WERI-Rb-1 (cell line): ENCODE data around the gene CYP4B1.
"Not testable (repeated sequence)": the region's sequence is repeated elsewhere in the genome, so short reads cannot be mapped to it uniquely, and the experiment has no call there.

ENCODE experiments used
- DNase-seq: peaks from one replicate; pipeline ENCODE4 v3.0.0-alpha.2; 2020
- H3K27ac ChIP-seq: fragments of 250-450 bp; sonication (Bioruptor Pico); 2 replicates; pipeline ENCODE4 v1.5.1; 2020; ENCODE audit warnings: mild to moderate bottlenecking, moderate library complexity
- H3K27me3 ChIP-seq: fragments of 250-450 bp; sonication (Bioruptor Pico); 2 replicates; pipeline ENCODE4 v1.5.1; 2021; ENCODE audit warnings: mild to moderate bottlenecking, low read depth, moderate library complexity; ENCODE audit not compliant: insufficient read depth, severe bottlenecking
- H3K36me3 ChIP-seq: fragments of 250-450 bp; sonication (Bioruptor Pico); 2 replicates; pipeline ENCODE4 v1.5.1; 2020; ENCODE audit warnings: mild to moderate bottlenecking, moderate library complexity
- H3K4me3 ChIP-seq: 2 replicates; pipeline ENCODE4 v1.5.1; 2011; ENCODE audit warnings: low read depth, mild to moderate bottlenecking, control low read depth, low read length
- H3K9me3 ChIP-seq: fragments of 250-450 bp; sonication (Bioruptor Pico); 2 replicates; pipeline ENCODE4 v1.5.1; 2021; ENCODE audit warnings: mild to moderate bottlenecking, moderate library complexity; ENCODE audit not compliant: severe bottlenecking
- TF ChIP-seq, protein P1 (sequence below): IDR thresholded peaks from 2 replicates; pipeline ENCODE4 v1.5.1; 2011; ENCODE audit warnings: low read depth, mild to moderate bottlenecking, control low read depth, inconsistent platforms, low read length

The CYP4B1 gene

DNA sequence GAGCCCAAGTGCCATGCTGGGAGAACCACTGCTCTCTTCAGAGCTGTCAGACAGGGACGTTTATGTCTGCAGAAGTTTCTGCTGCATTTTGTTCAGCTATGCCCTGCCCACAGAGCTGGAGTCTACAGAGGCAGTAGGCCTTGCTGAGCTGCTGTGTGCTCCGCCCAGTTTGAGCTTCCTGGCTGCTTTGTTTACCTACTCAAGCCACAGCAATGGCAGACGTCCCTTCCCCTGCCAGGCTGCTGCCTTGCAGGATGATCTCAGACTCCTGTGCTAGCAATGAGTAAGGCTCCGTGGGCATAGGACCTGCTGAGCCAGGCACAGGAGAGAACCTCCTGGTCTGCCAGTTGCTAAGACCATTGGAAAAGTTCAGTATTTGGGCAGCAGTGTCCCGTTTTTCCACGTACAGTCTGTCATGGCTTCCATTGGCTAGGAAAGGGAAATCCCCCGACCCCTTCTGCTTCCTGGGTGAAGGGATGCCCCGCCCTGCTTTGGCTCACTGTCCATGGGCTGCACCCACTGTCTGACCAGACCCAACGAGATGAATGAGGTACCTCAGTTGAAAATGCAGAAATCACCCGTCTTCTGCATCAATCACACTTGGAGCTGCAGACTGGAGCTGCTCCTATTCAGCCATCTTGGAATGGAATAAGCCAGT, 31.9 kb downstream of the CYP4B1 start:
- H3K36me3 ChIP-seq = no peaks in the 10 kb centered on the region
- no peaks in the 10 kb centered on the region for H3K9me3 ChIP-seq
- H3K27me3 ChIP-seq = no peaks in the 10 kb centered on the region
- H3K27ac ChIP-seq = no peak overlapping the region
- TF ChIP-seq, protein P1, sequence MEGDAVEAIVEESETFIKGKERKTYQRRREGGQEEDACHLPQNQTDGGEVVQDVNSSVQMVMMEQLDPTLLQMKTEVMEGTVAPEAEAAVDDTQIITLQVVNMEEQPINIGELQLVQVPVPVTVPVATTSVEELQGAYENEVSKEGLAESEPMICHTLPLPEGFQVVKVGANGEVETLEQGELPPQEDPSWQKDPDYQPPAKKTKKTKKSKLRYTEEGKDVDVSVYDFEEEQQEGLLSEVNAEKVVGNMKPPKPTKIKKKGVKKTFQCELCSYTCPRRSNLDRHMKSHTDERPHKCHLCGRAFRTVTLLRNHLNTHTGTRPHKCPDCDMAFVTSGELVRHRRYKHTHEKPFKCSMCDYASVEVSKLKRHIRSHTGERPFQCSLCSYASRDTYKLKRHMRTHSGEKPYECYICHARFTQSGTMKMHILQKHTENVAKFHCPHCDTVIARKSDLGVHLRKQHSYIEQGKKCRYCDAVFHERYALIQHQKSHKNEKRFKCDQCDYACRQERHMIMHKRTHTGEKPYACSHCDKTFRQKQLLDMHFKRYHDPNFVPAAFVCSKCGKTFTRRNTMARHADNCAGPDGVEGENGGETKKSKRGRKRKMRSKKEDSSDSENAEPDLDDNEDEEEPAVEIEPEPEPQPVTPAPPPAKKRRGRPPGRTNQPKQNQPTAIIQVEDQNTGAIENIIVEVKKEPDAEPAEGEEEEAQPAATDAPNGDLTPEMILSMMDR = no peak
- H3K4me3 ChIP-seq = no peak overlapping the region
- no peak for DNase-seq

DNA sequence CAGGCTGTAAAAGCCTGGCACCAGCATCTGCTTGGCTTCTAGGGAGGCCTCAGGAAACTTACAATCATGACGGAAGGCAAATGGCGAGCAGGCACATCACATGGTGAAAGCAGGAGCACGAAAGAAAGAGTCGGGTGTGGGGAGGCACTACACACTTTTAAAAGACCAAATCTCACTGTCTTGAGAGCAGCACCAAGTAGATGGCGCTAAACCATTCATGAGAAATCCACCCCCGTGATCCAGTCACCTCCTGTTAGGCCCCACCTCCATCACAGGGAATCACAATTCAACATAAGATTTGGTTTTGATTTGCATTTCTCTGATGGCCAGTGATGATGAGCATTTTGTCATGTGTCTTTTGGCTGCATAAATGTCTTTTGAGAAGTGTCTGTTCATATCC, 36.6 kb downstream of the CYP4B1 start:
- not testable (repeated sequence) for H3K27me3 ChIP-seq, H3K36me3 ChIP-seq, H3K9me3 ChIP-seq, H3K4me3 ChIP-seq, DNase-seq, H3K27ac ChIP-seq

DNA sequence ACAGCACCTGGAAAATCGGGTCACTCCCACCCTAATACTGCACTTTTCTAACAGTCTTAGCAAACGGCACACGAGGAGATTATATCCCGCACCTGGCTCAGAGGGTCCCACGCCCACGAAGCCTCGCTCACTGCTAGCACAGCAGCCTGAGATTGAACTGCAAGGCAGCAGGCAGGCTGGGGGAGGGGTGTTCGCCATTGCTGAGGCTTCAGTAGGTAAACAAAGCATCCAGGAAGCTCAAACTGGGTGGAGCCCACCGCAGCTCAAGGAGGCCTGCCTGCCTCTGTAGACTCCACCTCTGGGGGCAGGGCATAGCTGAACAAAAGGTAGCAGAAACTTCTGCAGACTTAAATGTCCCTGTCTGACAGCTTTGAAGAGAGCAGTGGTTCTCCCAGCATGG, 47.5 kb downstream of the CYP4B1 start:
- not testable (repeated sequence) for H3K36me3 ChIP-seq, H3K9me3 ChIP-seq, H3K27ac ChIP-seq, H3K27me3 ChIP-seq, DNase-seq, H3K4me3 ChIP-seq

DNA sequence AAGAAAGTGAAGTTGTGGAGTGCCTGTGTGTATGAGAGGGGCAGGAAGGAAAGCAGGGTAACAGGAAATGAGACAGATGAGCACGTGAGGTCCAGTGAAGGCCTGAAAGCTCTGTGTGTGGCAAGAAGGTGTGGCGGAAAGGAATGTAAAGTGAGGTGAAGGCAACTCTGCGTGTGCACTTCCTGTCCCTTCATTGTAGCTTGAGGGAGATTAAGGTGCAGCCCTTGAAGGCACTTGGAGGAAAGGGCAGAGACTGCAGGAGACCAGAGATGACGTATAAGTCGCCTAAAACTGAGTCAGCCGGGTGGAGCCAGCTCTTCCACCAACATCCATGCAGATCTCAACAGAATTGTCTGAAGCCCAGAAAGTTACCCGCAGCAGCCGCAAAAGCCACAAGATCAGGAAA, 58.8 kb downstream of the CYP4B1 start:
- H3K36me3 ChIP-seq, H3K4me3 ChIP-seq, H3K27ac ChIP-seq, DNase-seq, H3K27me3 ChIP-seq, H3K9me3 ChIP-seq: not testable (repeated sequence)

DNA sequence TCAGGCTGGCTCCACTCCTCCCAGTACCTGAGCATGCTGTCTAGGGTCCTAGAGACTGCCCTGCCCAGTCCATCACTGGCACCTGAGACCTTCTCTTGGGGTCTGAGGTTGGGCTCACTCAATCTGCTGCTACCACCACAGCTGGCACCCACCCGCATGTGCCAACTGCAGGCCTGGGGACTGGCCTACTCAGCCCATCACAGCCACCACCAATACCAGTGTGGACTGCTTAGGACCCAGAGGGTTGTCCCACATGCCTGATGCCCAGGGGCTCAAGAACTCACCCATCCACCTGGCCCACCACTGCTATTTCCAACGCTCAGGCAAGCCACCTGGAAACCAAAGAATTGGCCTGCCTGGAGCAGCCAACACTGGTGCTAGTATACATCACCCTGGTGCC, 63.5 kb downstream of the CYP4B1 start:
- no peak overlapping the region for H3K27ac ChIP-seq
- no peaks in the 10 kb centered on the region for H3K36me3 ChIP-seq
- no peak for DNase-seq

More for the DNA sequence above, 63.5 kb downstream of the CYP4B1 start:
- H3K9me3 ChIP-seq = peaks cover 8% of the 10 kb centered on the region
- TF ChIP-seq, protein P1 = no peak
- no peaks in the 10 kb centered on the region for H3K27me3 ChIP-seq
- no peak overlapping the region for H3K4me3 ChIP-seq
